Measurements from ENCODE around the gene FKBP15. TPM values are rescaled to one million over a fixed set of nuclear protein-coding genes. Genes with fewer than 3 reads are reported as not detected.
"Not testable (repeated sequence)": the region's sequence is repeated elsewhere in the genome, so short reads cannot be mapped to it uniquely, and the experiment has no call there.

FKBP15 gene
- total RNA-seq, 1 donor from 2014 or later = 84.6 TPM

GRCh38 chr9:113129884-113130283 lies 91.2 kb downstream of the FKBP15 start:
- intact Hi-C loops (cut with DNase I) = no loop called here
- H3K27me3 ChIP-seq (ENCODE audit: low read depth) = no peaks in the 10 kb centered on the region
- no peak for ATAC-seq
- H3K4me1 ChIP-seq = no peaks in the 10 kb centered on the region
- H3K36me3 ChIP-seq = no peaks in the 10 kb centered on the region
- H3K27ac ChIP-seq = no peak overlapping the region
- no peaks in the 10 kb centered on the region for H3K9me3 ChIP-seq
- H3K4me3 ChIP-seq = no peak overlapping the region
- no peak for DNase-seq
- TF ChIP-seq CTCF (IDR thresholded peaks at IDR 0.05) = no peak

GRCh38 chr9:113129466-113129865 lies 91.6 kb downstream of the FKBP15 start:
- no peaks in the 10 kb centered on the region for H3K4me1 ChIP-seq
- H3K27ac ChIP-seq = no peak overlapping the region
- H3K27me3 ChIP-seq (ENCODE audit: low read depth) = no peaks in the 10 kb centered on the region
- DNase-seq = no peak
- TF ChIP-seq CTCF (IDR thresholded peaks at IDR 0.05) = no peak
- no peaks in the 10 kb centered on the region for H3K36me3 ChIP-seq
- no peak overlapping the region for H3K4me3 ChIP-seq
- no peak for ATAC-seq
- H3K9me3 ChIP-seq = no peaks in the 10 kb centered on the region
- intact Hi-C loops (cut with DNase I) = no loop called here

DNA sequence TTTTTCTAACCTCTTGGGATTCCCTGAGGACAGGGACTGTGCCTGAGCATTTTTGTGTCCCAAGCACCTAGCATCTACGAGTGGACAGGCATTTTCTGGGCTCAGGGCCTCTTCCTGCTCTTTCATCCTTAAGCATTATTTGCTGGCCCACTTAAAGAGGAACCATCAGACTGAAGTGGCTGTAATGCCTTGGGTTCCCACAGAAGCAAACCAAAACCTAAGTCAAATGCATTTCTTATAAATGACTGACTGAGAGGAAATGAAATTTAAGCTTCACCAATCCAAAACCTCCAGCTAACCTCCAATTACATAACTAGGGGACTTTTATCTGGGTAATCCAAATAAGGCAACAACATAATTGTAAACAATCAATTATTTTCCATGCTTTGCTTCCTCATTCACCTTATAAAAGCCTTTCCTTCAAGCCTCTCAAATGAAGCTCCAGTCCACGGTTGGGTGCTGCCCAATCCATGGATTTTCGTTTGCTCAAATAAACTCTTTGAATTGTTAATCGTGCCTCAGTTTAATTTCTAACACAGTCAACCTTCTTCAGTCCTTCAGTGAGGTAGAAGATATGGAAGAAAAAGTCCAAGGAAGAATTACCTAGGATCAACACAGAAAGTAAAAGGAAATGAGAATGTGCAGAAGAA lies 95.6 kb downstream of the FKBP15 start:
- Histone ChIP-seq H3K27me3 (ENCODE audit: low read depth) (no peaks in the 10 kb centered on the region), H3K4me1 (no peaks in the 10 kb centered on the region), H3K4me3 (no peak overlapping the region), H3K36me3 (no peaks in the 10 kb centered on the region), H3K27ac (no peak overlapping the region), H3K9me3 (no peaks in the 10 kb centered on the region)
- no peak for DNase-seq
- TF ChIP-seq CTCF (IDR thresholded peaks at IDR 0.05) = no peak
- ATAC-seq = no peak
- intact Hi-C loops (cut with DNase I) = no loop called here

GRCh38 chr9:113118829-113119228 lies 102.2 kb downstream of the FKBP15 start:
- H3K27ac ChIP-seq; H3K27me3 ChIP-seq (ENCODE audit: low read depth); ATAC-seq; H3K36me3 ChIP-seq; DNase-seq; intact Hi-C loops (cut with DNase I); H3K4me3 ChIP-seq; H3K9me3 ChIP-seq; H3K4me1 ChIP-seq: not testable (repeated sequence)

Other genes starting within 250 kb of the FKBP15 start
- gene ZNF883, start 209.1 kb downstream of the FKBP15 start, total RNA-seq = 0.89 TPM
- gene ZFP37, start 164.6 kb downstream of the FKBP15 start, total RNA-seq = 1.1 TPM
- 74.8 TPM for gene SLC31A2, start 70.3 kb downstream of the FKBP15 start, total RNA-seq
- 48.4 TPM for gene SLC31A1, start 267 bp upstream of the FKBP15 start, total RNA-seq
- gene CDC26, start 54.3 kb upstream of the FKBP15 start, total RNA-seq = 29.1 TPM
- gene PRPF4, start 54.4 kb upstream of the FKBP15 start, total RNA-seq = 12.6 TPM
- not detected for gene RNF183, start 82.1 kb upstream of the FKBP15 start, total RNA-seq
- 4.5 TPM for gene WDR31, start 119.0 kb upstream of the FKBP15 start, total RNA-seq
- 8.4 TPM for gene BSPRY, start 128.3 kb upstream of the FKBP15 start, total RNA-seq
- 9.3 TPM for gene HDHD3, start 155.7 kb upstream of the FKBP15 start, total RNA-seq
- gene ALAD, start 180.0 kb upstream of the FKBP15 start, total RNA-seq = 32.7 TPM
- gene POLE3, start 189.4 kb upstream of the FKBP15 start, total RNA-seq = 29.7 TPM
- gene C9orf43, start 189.5 kb upstream of the FKBP15 start, total RNA-seq = 0.35 TPM
- gene RGS3, start 242.4 kb upstream of the FKBP15 start, total RNA-seq = 66.2 TPM

Data from lower lobe of right lung (tissue), 2 donors.